ENCODE results near the gene PEAR1.

The PEAR1 gene

DNA sequence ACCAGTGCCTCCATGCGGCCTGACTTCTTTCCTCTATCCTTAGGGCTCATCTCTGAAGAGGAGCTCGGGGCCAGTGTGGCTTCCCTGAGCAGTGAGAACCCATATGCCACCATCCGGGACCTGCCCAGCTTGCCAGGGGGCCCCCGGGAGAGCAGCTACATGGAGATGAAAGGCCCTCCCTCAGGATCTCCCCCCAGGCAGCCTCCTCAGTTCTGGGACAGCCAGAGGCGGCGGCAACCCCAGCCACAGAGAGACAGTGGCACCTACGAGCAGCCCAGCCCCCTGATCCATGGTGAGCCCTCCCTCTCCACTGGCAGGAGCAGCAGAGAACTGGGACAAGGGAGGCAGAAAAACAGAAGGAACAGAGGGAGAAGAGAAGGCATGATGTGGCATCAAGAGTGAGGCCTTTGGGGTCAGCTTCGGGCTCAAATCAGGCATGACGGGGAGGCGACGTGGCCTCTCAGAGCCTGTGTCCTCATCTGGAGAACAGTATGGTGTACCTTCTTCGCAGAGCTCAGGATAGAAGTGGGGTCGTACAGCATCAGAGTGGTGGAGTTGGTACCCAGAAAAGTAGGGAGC is 20.4 kb downstream of the PEAR1 start:
- Histone ChIP-seq H3K36me3 (ENCODE audit: control insufficient read depth, insufficient read depth, low read length) (no peaks in the 10 kb centered on the region), H3K4me1 (no peaks in the 10 kb centered on the region), H3K27ac (no peak overlapping the region), H3K4me3 (ENCODE audit: low read depth, low read length) (no peak overlapping the region), H2AFZ (no peak overlapping the region), H3K9me3 (ENCODE audit: control insufficient read depth, low read length) (no peaks in the 10 kb centered on the region), H3K79me2 (no peaks in the 10 kb centered on the region), H3K27me3 (ENCODE audit: control insufficient read depth, insufficient read depth, low read length) (no peaks in the 10 kb centered on the region), H3K9ac (no peak overlapping the region), H3K4me2 (ENCODE audit: low read length) (no peak overlapping the region)
- no peak for TF ChIP-seq CTCF (IDR thresholded peaks at IDR 0.05)

DNA sequence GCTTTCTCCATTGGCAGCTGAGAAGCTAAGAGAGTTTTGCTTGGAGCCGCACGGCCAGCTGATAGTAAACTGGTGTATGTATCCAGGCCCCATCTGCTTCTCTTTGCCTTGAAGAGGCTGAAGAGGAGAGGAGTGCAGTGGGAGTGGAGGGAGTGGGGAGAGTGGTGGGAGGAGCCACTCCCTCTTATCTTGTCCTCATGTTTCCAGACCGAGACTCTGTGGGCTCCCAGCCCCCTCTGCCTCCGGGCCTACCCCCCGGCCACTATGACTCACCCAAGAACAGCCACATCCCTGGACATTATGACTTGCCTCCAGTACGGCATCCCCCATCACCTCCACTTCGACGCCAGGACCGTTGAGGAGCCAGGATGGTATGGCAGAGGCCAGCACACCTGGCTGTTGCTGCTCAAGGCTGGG is 20.9 kb downstream of the PEAR1 start:
- Histone ChIP-seq H3K9ac (no peak overlapping the region), H3K4me3 (ENCODE audit: low read depth, low read length) (no peak overlapping the region), H3K36me3 (ENCODE audit: control insufficient read depth, insufficient read depth, low read length) (no peaks in the 10 kb centered on the region)

GRCh38 chr1:156920233-156921052 is 26.9 kb downstream of the PEAR1 start, which contains the start of gene LRRC71:
Gene LRRC71 (plus strand): TSS chr1:156920632. CDS start chr1:156920804, 172 bp downstream.
- Histone ChIP-seq H3K27me3 (ENCODE audit: control insufficient read depth, insufficient read depth, low read length) (peaks cover 5% of the 10 kb centered on the region), H3K9ac (no peak within 1 kb of the TSS), H3K4me3 (ENCODE audit: low read depth, low read length) (peak within 1 kb of the TSS; percentile 18)

More for the DNA sequence above, 20.9 kb downstream of the PEAR1 start:
- no peak overlapping the region for H3K4me2 ChIP-seq (ENCODE audit: low read length)
- no peaks in the 10 kb centered on the region for H3K27me3 ChIP-seq (ENCODE audit: control insufficient read depth, insufficient read depth, low read length)
- H3K9me3 ChIP-seq (ENCODE audit: control insufficient read depth, low read length): no peaks in the 10 kb centered on the region
- no peaks in the 10 kb centered on the region for H3K4me1 ChIP-seq
- no peak overlapping the region for H3K27ac ChIP-seq
- H2AFZ ChIP-seq: no peak overlapping the region
- H3K79me2 ChIP-seq: no peaks in the 10 kb centered on the region
- no peak for TF ChIP-seq CTCF (IDR thresholded peaks at IDR 0.05)

GRCh38 chr1:156921053-156921529 is 27.6 kb downstream of the PEAR1 start:
- Histone ChIP-seq H3K4me2 (ENCODE audit: low read length) (no peak overlapping the region), H2AFZ (no peak overlapping the region), H3K9ac (no peak overlapping the region), H3K4me3 (ENCODE audit: low read depth, low read length) (no peak overlapping the region), H3K27ac (no peak overlapping the region), H3K9me3 (ENCODE audit: control insufficient read depth, low read length) (no peaks in the 10 kb centered on the region), H3K27me3 (ENCODE audit: control insufficient read depth, insufficient read depth, low read length) (peaks cover 5% of the 10 kb centered on the region), H3K4me1 (no peaks in the 10 kb centered on the region), H3K36me3 (ENCODE audit: control insufficient read depth, insufficient read depth, low read length) (no peaks in the 10 kb centered on the region), H3K79me2 (no peaks in the 10 kb centered on the region)
- TF ChIP-seq CTCF (IDR thresholded peaks at IDR 0.05): no peak

More at GRCh38 chr1:156920233-156921052, 26.9 kb downstream of the PEAR1 start, which contains the start of gene LRRC71:
- H3K79me2 ChIP-seq: no peaks in the 10 kb centered on the region
- peak within 1 kb of the TSS; percentile 34 for H2AFZ ChIP-seq
- TF ChIP-seq CTCF (IDR thresholded peaks at IDR 0.05): peak; percentile 74
- no peaks in the 10 kb centered on the region for H3K36me3 ChIP-seq (ENCODE audit: control insufficient read depth, insufficient read depth, low read length)
- H3K27ac ChIP-seq: no peak within 1 kb of the TSS
- H3K4me1 ChIP-seq: no peaks in the 10 kb centered on the region
- peak within 1 kb of the TSS; percentile 52 for H3K4me2 ChIP-seq (ENCODE audit: low read length)
- no peaks in the 10 kb centered on the region for H3K9me3 ChIP-seq (ENCODE audit: control insufficient read depth, low read length)

Measured in parathyroid adenoma (tissue), 2 donors.